GM18520 (cell line): Measurements from ENCODE around the gene SORCS3.

Experiments used
- ATAC-seq: cut with Tn5 transposase; IDR thresholded peaks from one replicate; pipeline ENCODE4 v1.9.1; 2021; ENCODE audit not compliant: unreplicated experiment

Gene SORCS3

DNA sequence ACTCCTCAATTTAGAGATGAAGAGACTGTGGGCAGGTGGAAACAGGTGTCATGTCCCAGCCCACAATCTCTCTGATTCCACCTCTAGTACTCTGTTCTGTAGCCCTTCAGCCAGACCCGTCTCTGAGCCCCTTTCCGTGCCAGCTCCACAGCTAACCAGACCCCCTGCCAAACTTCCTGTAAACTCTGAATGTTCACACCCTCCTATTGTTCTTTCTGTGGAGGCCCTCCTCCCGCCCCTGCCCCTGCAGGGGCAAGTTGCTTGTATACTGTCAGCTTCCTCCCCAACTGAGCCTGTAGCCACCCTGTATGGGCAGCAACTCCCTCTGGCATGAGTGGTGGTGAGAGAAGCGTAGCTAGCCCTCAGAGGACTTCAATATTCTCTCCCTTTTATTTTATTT, 520.7 kb downstream of the SORCS3 start:
- ATAC-seq: no peak

DNA sequence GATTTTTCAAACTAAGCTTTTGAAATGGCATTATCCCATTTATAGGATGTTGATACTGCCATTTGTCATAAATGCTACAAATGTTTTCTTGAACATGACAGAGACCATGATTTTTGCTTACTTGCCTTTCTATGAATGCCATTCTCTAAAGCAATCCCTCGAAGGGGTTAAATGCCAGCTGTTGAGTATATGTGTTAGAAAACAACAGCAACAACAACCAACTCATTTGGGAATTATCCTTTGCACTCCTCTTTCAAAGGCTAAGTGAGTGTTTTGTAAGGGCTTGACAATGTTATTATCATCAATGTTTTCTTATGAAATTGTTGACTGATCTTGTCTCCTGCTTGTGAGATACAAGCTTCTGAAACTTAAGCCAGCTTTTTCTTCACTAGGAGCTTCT, 529.4 kb downstream of the SORCS3 start:
- no peak for ATAC-seq

DNA sequence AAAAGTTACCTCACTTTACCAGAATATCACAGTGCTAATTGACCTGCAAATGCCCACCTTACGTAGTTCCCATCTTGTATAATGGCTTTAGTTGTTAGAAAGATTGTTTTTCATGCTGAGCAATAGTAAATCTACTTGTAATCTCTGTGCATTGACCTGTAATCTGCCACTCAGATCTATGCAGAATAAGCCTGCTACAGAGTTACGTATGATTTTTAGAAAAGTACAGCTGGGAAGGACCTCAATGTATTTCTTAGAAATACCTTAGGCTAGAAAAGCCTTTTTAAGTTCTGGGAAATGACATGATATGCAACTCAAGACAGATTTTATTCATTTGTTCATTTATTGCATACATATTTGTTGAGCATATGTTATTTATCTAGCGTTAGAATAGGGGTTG, 530.9 kb downstream of the SORCS3 start:
- ATAC-seq: no peak

DNA sequence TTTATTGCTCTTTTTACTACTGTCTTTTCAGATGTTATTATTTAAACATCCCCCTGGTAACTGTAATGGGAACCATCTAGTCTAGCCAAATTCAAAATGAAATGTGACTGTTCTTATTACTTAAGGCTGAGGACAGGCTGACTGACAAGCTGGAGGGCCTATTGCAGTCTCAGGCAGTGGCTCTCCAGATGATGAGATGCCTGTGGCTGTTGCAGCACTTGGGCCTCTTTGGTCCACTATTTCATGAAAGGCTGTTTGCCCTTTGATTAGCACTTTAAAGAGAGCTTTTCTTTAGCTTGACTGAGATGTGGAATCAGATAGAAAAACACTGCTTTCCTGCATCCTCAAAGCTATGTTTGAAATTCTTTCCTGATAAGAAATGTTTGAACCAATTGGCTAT, 540.5 kb downstream of the SORCS3 start:
- ATAC-seq: no peak

DNA sequence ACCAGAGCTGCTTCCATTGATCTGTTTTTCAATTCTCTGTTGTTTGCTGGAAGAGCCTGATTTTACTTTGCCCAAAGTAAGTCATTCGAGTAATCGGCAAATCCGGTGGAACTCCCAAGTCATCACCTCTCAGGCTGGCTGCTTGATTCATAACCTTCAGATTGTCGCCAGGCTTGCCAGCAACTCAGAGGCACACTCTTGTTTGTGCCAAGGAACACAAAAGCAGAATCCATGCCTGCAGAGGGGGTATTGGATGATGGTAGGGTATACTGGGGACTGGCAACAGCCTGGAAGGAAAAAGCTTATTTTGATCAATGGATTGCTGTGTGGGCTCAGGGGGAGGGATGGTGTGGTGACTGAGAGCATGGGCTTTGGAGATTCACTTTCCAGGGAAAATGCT, 542.4 kb downstream of the SORCS3 start:
- ATAC-seq: no peak

DNA sequence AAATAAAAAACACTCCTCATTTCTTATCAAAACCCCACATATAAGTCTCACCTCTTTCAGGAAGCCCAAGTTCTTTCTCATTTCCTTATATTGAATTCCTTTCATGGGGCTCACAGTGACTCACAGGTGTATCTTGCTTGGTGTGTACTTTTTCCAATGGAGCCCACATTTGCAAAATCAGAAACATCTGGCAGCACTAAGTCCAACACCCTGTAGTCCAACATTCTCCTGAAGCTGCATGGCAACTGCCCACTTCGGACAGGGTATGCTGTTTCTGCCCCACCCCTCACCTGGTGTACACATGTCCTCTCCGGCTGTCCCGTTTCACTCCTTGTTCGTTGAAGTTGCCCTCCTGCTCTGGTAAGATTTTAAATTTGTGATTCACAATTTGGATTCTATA, 544.1 kb downstream of the SORCS3 start:
- no peak for ATAC-seq

GRCh38 chr10:105187243-105187642, 546.2 kb downstream of the SORCS3 start:
- ATAC-seq: no peak

- ATAC-seq: no peak
These were observed 547.8 kb downstream of the SORCS3 start for GRCh38 chr10:105188737-105189462.

DNA sequence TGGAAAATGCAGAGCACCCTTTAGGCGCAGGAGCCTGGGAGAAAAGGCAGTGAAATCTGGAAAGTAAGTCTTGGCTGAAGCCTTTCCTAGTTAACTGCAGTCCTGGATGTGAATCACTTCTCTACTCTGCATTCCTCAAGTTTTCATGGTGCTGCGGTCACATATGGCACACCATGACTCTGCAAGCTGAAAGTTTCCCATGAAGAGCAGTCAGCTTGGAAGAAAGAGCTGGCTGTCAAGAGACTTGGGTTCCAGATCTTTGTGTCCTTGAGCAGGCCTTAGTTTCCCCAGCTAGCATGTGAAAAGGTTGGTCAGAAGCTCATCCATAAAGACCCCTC, 548.3 kb downstream of the SORCS3 start:
- ATAC-seq: no peak

- ATAC-seq: no peak
These were observed 551.1 kb downstream of the SORCS3 start for GRCh38 chr10:105192146-105192545.

- ATAC-seq: no peak
These were observed 551.8 kb downstream of the SORCS3 start for GRCh38 chr10:105192861-105193260.

DNA sequence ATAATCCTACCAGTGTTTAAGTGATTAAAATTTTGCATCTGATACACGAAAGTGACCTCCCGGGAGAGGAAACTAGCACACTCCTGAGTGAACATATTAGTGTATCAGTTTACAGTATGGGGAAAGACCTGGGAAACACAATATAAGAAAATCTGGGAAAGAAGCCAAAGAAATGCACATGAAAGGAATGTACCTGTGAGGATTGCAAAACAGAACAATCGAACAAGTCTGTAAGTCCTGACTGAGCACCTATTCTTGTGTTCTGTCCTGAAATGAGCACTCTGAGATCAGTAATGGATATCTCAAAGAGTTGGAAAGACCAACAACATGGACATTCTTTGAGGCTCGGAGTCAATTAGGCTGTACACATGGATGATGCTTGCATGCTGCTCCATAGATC, 554.7 kb downstream of the SORCS3 start:
- no peak for ATAC-seq

GRCh38 chr10:105197598-105198364, 556.7 kb downstream of the SORCS3 start:
- ATAC-seq: no peak

- ATAC-seq: no peak
These were observed 565.5 kb downstream of the SORCS3 start for GRCh38 chr10:105206616-105207015.

DNA sequence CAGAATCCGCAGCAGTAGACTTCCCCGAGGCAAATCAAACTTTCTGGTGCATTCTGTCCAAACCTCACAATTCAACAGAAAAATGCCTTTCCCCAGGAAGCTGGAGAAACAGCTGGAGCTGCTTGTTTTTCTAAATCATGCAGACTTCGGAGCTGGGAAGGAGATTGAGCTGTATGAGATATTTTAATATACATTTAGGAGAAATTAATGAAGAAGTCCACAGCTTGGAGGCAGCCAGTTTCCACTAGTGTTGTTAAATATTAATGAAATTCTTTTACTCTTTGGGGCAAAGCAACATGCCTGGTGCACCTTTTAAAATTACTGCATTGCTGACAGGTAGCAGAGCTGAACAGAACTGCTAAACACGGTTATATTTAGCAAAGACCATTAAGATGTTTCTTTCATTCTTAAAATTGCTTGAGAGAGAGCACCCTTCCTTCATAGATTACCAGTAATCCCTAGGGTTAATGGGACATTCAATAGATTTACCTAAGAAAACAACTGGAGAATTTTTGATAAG, 566.4 kb downstream of the SORCS3 start:
- ATAC-seq: no peak

DNA sequence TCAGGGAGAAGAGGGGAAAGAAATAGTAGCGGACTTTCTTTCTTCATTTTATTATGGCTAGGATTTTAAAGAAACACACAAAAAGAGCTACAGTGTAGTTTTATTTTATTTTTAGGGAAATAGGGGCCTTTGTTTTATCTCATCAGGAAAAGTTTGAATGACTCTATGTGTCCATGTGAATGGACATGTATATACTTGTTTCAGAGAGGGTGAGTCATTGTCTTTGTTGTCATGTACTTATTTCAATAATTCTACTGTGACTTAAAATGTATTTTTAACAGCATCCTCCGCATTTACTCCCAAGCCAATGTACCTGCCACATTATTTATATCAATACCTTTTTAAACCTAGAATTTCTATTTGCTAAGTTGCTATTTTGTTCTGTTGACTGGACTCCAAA, 569.5 kb downstream of the SORCS3 start:
- ATAC-seq: no peak

DNA sequence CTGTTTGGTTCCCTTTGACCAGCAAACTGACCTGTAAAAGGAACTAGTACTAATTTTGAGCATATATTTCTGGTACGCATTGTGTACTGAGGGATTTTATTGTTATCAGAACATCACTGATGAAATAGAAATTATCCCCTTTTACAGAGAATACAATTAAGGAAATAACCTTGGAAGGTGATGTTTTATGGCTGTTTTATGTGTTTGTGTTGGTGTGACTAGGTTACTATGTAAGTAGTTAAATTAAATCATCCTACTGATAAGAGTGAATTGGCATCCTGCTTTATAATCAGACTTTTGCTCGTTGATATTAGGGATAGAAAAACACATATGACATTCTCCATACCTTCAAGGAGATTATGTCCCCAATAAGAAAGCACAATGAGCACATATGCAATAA, 596.6 kb downstream of the SORCS3 start:
- no peak for ATAC-seq

DNA sequence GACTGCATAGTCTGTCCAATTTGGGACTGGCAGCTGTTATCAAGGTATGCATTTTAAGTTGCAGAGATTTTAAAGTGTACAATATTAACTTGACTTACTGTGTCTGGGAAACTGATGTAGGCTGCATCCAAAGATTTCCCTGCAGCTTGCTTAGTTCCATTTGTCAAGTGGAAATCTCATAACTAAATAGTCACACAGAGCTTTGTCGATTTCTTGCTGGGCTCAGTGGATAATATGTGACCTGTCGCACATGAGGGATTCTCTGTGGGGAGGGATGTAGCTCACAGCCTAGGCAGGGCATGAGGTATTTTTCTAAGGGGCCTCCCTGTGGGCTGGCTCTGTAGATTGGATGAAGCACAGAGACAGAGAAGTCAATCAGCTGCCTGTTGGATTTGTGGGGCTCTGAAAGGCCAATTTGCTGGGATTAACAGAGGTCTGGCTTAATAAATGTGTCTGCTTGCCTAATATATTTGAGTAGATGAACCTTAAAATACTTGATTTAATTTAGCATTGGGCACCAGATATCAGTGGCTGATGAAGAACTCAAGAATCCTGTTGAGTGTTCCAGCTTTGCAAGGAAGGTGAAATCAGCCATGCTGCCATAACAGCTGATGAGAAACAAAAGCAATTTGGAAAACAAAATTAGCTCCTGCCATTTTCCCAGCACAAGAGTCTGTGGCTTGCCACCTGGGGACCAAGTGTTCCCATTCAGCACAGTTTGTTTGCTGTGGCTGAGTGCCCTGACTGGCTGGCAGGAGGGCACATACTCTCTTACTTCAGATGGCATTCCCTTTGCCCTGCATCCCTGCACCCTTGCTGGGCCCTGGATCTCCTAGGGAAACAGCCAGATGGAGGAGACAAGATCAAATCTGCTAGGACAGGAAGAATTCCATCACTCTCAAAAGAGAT, 598.5 kb downstream of the SORCS3 start:
- ATAC-seq: no peak

DNA sequence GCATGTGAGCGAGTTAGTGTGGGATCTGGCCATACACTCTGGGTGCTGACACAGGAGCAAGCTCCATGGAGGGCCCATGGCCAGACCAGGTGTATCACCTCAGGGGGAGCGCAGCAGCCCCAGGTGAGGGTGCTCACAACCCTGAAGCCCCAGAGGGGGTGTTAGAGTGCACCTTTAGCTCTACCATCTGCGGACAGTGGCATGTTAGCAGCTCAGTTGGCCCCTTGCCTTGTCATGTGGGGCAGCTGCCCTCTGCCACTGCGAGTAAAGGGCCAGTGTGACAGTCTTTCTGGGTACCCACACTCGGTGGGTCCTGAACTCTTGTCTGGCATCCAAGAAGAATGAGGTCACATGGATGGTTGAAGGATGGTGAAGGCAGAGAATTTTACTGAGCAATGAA, 600.2 kb downstream of the SORCS3 start:
- no peak for ATAC-seq

DNA sequence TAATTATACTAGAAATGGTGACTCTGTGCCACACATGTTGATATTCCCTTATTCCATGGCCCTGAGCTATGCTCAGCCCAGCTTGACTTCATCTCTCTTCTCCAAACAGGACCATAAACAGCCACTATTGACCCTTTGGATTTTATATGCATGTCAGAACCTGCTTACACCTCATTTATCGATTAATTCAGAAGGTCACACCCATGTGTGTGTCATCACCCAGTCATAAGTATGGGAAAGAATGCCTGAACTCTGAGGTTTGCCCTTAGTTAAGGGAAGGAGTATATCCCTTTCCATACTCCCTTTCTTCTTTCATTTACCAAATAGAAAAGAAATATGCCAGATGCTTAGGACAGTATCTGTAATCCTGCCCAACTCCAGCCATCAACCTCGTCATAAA, 602.3 kb downstream of the SORCS3 start:
- ATAC-seq: no peak

DNA sequence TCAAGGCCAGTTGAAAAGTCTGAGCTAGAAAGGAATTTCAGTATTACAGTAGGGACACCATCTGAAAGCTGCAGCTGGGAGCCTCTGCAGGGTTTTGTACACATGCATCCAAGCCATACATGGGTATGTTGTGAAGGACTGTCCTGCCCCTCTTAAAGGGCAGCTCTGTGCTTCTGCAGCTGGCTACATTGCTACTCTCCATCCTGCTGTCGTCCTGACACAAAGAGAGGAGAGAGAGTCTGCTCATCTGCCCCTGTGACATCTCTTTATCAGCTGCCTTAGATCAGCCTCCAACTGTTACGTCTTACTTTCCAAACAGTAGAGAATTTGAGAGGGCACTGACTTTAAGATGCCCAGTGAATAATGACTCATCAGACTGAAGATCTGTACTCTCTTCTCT, 602.7 kb downstream of the SORCS3 start:
- ATAC-seq: no peak
